Esophagus (tissue), 2 donors: Measurements from ENCODE around the gene PPP1R3F. TPM values are rescaled to one million over a fixed set of nuclear protein-coding genes. Genes with fewer than 3 reads are reported as not detected.

ENCODE experiments used
- H3K27ac ChIP-seq, 2 donors: one replicate each; pipeline ENCODE4 v1.5.1; 2013; ENCODE audit warnings: low read depth in 2 of 2, mild to moderate bottlenecking in 2 of 2, inconsistent platforms in 1 of 2, low read length in 1 of 2, moderate library complexity in 1 of 2
- H3K27me3 ChIP-seq, 2 donors: one replicate each; pipeline ENCODE4 v1.6.1; 2013; ENCODE audit warnings: low read length in 2 of 2, control low read depth in 1 of 2, mild to moderate bottlenecking in 1 of 2; ENCODE audit not compliant: insufficient read depth in 2 of 2, control insufficient read depth in 1 of 2
- H3K36me3 ChIP-seq, 2 donors: one replicate each; pipeline ENCODE4 v1.6.1; 2013; ENCODE audit warnings: low read length in 1 of 2; ENCODE audit not compliant: control insufficient read depth in 2 of 2, insufficient read depth in 2 of 2
- H3K4me1 ChIP-seq, 2 donors: one replicate each; pipeline ENCODE4 v1.6.1; 2013; ENCODE audit warnings: low read length in 1 of 2; ENCODE audit not compliant: control insufficient read depth in 2 of 2, insufficient read depth in 2 of 2
- H3K4me3 ChIP-seq, 2 donors: one replicate each; pipeline ENCODE4 v1.5.1; 2013; ENCODE audit warnings: low read length in 2 of 2, mild to moderate bottlenecking in 2 of 2, low read depth in 1 of 2, moderate library complexity in 1 of 2
- H3K9me3 ChIP-seq, 2 donors: one replicate each; pipeline ENCODE4 v1.6.1; 2013; ENCODE audit warnings: mild to moderate bottlenecking in 2 of 2, low read depth in 1 of 2, low read length in 1 of 2, moderate library complexity in 1 of 2; ENCODE audit not compliant: control insufficient read depth in 2 of 2, insufficient read depth in 1 of 2
- WGBS, 2 donors: extraction: QIAGEN DNeasy Blood & Tissue Kit; methylation state at CpG; one replicate each; pipeline ENCODE4 v1.1.7; 2013; 5-methylcytosine and 5-hydroxymethylcytosine counted together
- polyA plus RNA-seq, 2 donors: library from polyadenylated mRNA; stranded (reverse); fragments of 200-250 nt; gene quantifications; one replicate each; pipeline ENCODE4 v1.2.3, GENCODE V29; 2013
- donor health status: healthy with polysubstance abuse.
- donor health status: Bipolar disorder and iron deficiency.

The PPP1R3F gene
- polyA plus RNA-seq, 2 donors, result 3.8 to 4.9 TPM

DNA sequence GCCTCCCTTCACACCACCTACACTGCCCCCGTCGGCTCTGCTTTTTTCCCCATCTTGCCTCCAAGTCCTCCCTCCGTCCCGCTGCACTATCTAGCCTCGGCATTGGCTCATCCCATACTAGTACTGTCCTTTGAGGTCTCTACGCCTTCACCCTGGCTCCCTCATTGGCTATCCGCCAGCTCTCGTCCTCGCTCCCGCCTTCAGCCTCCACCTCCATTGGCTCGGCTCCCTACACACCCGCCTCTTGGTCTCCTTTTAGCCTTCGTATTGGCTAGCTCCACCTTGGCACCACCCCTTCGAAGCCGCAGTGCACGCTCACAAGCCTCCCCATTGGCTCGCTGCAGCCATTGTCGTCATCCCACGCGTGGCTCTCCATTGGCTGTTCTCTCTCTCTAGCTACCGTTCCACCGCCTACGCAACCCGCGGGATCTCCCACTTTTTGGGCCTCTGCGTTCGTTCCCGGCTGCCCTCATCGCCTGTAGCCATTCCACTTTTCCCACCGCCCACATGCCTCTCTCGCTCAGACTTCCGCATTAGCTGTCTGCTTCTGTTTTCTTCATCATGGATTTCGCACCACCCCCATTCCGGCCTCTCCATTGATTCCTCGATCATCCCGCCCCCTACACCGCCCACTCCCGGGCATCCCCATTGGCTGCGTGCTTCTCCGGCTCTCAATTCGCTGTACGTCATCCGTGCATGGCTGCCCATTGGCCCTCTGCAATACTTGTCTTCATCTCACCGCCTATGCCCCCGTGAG is 405 bp upstream of the PPP1R3F start:
- Histone ChIP-seq H3K4me1 (peaks cover 0 to 14% of the 10 kb centered on the region in 2 donors), H3K27me3 (no peaks in the 10 kb centered on the region), H3K27ac (peak overlapping the region; percentile 95), H3K9me3 (no peaks in the 10 kb centered on the region), H3K36me3 (no peaks in the 10 kb centered on the region), H3K4me3 (peak overlapping the region; percentile 43 to 80)
- WGBS, 2 donors, result 0 to 30% methylated on average over 45 of the region's 45 CpGs

DNA sequence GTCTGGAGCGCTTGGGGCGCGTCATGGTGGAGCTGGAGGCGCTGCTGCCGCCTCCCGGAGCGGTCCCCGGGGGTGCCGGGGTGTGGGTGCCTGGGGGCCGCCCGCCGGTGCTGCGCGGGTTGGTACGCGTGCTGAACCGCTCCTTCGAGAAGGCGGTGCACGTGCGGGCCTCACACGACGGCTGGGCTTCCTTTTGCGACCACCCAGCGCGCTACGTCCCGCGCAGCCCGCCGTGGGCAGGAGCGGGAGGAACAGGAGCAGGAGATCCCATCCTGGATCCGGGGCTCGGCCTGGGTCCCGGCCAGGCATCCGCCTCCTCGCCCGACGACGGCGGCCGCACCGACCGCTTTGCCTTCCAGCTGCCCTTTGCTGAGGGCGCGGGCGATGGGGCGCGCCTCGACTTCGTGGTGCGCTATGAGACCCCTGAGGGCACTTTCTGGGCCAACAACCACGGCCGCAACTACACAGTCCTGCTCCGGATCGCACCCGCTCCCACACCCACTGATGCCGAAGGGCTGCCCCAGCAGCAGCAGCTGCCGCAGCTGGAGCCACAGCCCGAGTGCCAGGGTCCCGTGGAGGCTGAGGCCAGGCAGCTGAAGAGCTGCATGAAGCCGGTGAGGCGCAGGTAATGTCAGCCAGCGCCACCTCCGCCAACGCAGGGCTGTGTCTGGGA is 792 bp downstream of the PPP1R3F start:
- Histone ChIP-seq H3K4me1 (peaks cover 0 to 14% of the 10 kb centered on the region in 2 donors), H3K27ac (peak overlapping the region; percentile 90 to 92), H3K36me3 (no peaks in the 10 kb centered on the region), H3K9me3 (no peaks in the 10 kb centered on the region), H3K4me3 (peak overlapping the region; percentile 43 to 80), H3K27me3 (no peaks in the 10 kb centered on the region)
- WGBS, 2 donors, result 39 to 65% methylated on average over 48 to 66 of the region's 66 CpGs

DNA sequence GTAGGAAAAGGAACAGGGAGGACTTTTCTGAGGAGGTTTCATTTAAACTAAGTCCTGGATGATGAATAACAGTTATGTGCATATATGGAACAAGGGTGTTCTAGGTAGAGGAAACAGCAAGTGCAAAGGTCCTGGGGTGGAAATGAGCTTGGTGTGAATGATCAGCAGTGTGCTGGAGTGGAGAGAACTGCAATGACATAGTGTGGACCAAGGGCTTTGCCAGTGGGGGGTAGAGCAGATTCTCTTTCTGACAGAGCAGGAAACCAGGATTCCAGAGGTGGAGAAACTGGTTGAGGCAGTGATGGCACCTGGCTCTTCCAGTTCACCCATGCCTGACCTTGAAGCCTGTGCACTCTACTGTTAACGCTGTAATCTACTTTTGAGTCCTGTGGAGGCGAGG is 1.7 kb downstream of the PPP1R3F start:
- Histone ChIP-seq H3K27ac (peak overlapping the region; percentile 81 to 92), H3K27me3 (no peaks in the 10 kb centered on the region), H3K4me3 (peak overlapping the region; percentile 43 to 80), H3K4me1 (peaks cover 0 to 14% of the 10 kb centered on the region in 2 donors), H3K9me3 (no peaks in the 10 kb centered on the region), H3K36me3 (no peaks in the 10 kb centered on the region)
- 45 to 70% methylated on average over 2 of the region's 2 CpGs for WGBS, 2 donors

DNA sequence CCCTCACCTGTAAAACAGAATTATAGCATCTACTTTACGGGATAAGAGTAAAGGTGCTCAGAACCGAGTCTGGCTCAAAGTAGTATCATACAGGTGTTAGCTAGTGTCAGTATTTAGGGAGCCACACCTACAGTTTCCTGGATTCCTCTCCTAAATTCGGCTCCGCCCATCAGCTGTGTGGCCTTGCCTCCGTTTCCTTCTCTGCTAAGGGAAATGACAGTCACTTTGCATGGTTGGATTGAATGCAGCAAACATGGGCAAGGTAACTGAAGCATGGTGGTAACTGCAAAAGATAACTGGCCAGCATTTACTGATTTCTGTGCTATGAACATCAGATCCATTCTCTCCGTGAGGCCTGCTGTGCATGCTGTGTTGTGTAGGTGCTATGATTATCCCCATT is 2.8 kb downstream of the PPP1R3F start:
- Histone ChIP-seq H3K27ac (peak overlapping the region; percentile 15 to 81), H3K27me3 (no peaks in the 10 kb centered on the region), H3K36me3 (no peaks in the 10 kb centered on the region), H3K9me3 (no peaks in the 10 kb centered on the region), H3K4me1 (peaks cover 0 to 14% of the 10 kb centered on the region in 2 donors), H3K4me3 (no peak overlapping the region)
- 43 to 46% methylated on average over 6 of the region's 6 CpGs for WGBS, 2 donors

DNA sequence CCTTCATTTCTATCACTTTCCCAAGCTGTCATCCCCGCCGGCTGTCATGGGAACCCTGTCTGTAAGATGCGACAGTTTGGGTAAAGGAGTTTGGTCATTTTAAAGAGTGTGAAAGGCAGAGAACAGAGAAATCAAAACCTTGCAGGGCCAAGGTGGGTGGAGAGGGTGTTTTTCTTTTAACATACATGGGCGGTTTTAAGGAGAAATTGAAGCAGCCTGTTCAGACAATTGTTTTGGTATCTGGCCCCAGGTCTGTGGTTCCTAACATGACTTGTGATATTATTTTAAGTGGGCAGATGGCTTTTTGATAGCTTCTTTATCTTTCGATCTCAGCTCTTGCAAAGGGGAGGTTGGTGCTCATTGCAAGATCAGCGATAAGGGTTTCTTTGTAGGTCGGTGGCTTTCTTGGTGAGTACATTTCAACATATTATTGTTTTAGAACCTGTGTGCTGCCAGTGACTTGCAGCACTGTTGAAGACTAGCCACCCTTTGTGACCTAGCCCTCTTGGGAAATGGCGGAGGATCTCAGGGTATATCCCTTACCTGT is 3.7 kb downstream of the PPP1R3F start:
- no peaks in the 10 kb centered on the region for H3K9me3 ChIP-seq
- peaks cover 0 to 14% of the 10 kb centered on the region in 2 donors for H3K4me1 ChIP-seq
- H3K27ac ChIP-seq, result no peak overlapping the region
- no peaks in the 10 kb centered on the region for H3K36me3 ChIP-seq
- H3K4me3 ChIP-seq, result no peak overlapping the region
- WGBS, 2 donors, result 73 to 74% methylated on average over 8 of the region's 8 CpGs
- H3K27me3 ChIP-seq, result no peaks in the 10 kb centered on the region

DNA sequence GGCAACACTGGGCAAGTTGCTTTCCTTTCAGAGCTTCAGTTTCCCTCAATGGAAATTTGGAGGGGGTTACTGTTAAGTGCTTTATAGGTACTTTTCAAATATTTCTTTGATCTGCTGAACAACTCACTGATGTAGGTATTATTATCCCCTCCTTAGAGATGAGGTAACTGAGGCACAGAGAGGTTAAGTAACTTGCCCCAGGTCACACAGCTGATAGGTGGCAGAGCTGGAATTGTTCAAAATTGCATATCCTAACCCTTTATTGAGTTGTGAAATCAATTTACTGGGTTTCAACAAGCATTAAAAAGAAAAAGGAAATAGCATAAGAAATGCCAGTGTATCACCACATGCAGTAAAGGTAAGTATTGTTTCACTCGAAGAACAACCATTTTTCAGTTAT is 6.6 kb downstream of the PPP1R3F start:
- no peaks in the 10 kb centered on the region for H3K9me3 ChIP-seq
- no peaks in the 10 kb centered on the region for H3K36me3 ChIP-seq
- no peak overlapping the region for H3K4me3 ChIP-seq
- H3K27ac ChIP-seq, result no peak overlapping the region
- 36 to 48% methylated on average over 1 of the region's 1 CpG for WGBS, 2 donors
- H3K4me1 ChIP-seq, result peaks cover 0 to 7% of the 10 kb centered on the region in 2 donors
- H3K27me3 ChIP-seq, result no peaks in the 10 kb centered on the region

DNA sequence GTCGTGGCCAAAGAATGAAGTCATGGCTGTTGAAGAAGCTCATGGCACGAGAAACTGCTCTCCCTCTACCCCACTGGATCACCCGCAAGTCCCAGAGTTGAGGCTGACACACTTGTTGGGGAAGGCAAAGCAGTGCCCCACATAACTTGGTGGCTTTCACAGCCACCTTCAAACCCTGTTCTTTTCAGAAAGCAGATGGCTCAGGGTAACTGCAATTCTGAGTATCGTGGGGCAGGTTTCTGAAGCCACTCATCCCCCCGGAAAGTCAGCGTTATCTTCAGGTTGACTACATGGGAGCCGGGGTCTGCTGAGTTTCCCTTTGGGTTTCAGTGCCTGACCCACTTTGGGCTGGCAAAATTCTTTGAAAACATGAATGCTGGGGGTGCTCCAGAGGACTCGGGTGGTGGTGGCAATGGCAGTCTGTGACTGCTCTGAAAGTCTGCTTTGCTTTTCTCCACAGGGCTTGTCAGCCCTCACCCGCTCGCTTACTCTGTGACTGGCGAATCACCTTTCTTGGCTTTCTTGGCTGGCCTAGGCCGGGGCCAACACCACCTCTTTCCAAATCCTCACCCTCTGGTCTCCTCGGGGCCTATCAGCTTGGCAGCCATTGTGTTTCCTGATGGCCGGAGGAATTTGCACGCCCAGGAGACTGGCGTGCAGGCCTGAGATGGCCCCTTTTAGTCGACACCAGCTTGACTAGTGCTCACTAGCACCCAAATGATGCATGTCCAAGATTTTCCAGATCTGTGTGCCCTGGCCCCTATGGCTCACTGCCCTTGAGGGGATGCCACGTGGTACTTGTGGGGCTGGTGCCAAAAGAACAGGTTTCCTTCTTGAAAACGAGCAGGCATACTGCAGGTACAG is 7.3 kb downstream of the PPP1R3F start:
- Histone ChIP-seq H3K27me3 (no peaks in the 10 kb centered on the region), H3K27ac (peak overlapping the region in 1 of 2 donors; percentile 33), H3K4me3 (no peak overlapping the region), H3K36me3 (no peaks in the 10 kb centered on the region), H3K9me3 (no peaks in the 10 kb centered on the region), H3K4me1 (peaks cover 0 to 7% of the 10 kb centered on the region in 2 donors)
- WGBS, 2 donors, result 51 to 61% methylated on average over 19 of the region's 19 CpGs

DNA sequence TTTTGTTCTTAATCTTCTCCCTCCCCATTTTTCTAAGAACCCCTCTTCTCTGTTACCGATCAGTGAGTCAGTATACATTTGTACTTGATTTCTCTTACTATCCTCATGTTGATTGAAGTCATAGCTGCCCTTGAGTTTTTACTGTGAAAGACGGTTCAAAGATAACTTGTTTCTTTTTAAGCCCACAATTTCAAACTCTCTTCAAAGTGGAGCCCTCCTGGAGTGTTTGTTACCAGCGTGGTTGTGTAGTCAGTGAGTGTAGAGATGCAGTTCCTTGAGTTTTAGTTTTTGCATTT is 7.9 kb downstream of the PPP1R3F start:
- H3K27me3 ChIP-seq, result no peaks in the 10 kb centered on the region
- 58 to 67% methylated on average over 3 of the region's 3 CpGs for WGBS, 2 donors
- H3K27ac ChIP-seq, result no peak overlapping the region
- no peaks in the 10 kb centered on the region for H3K36me3 ChIP-seq
- H3K4me1 ChIP-seq, result peaks cover 0 to 4% of the 10 kb centered on the region in 2 donors
- H3K9me3 ChIP-seq, result no peaks in the 10 kb centered on the region
- H3K4me3 ChIP-seq, result no peak overlapping the region

DNA sequence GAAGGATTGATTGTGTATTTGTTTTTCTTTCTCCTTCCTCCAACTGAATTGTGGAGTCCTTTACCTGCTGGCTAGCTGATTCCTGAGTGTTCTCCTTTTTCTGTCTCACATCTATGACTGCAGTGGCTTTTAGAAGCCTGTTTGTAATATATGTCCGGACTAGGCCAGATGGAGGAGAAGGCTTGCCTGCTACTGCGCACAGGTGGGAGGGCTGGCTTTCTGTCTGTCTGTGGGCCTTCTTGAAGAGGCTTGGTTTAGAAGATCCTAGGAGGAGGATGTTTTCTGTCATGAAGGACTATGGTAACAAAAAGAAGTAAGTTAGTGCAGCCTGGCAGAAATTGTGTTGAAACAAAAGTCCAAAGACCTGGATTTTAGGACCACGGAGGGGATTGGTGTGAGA is 8.5 kb downstream of the PPP1R3F start:
- Histone ChIP-seq H3K9me3 (no peaks in the 10 kb centered on the region), H3K4me1 (peaks cover 0 to 2% of the 10 kb centered on the region in 2 donors), H3K27ac (no peak overlapping the region), H3K36me3 (no peaks in the 10 kb centered on the region), H3K27me3 (no peaks in the 10 kb centered on the region), H3K4me3 (no peak overlapping the region)
- WGBS, 2 donors, result 89 to 92% methylated on average over 3 of the region's 3 CpGs
